AG04449 (cell line): ENCODE data around the gene IZUMO4.

Experiments used
- CTCF ChIA-PET: fragments of 350-600 bp; formaldehyde crosslinking; extraction: SDS; loops from one replicate; lab custom pipeline; 2021; ENCODE audit warnings: antibody characterized with exemption; lab: Yijun Ruan, JAX
- POLR2A ChIA-PET: fragments of 400-600, 350-600 bp; formaldehyde crosslinking; extraction: SDS; loops from one replicate; lab custom pipeline; 2020; ENCODE audit warnings: antibody characterized with exemption, inconsistent platforms; lab: Yijun Ruan, JAX
- DNase-seq: peaks from one replicate; pipeline ENCODE4 v3.0.0-alpha.2; 2010; ENCODE audit warnings: low read depth, low spot score
- H3K4me3 ChIP-seq: 2 replicates; pipeline ENCODE4 v1.5.1; 2011; ENCODE audit warnings: low read depth, mild to moderate bottlenecking, control low read depth, low read length
- CTCF ChIP-seq: IDR thresholded peaks from one replicate; pipeline ENCODE4 v1.5.1; 2011; ENCODE audit warnings: mild to moderate bottlenecking, moderate library complexity, low read length, control low read depth, inconsistent platforms; ENCODE audit not compliant: insufficient read depth; ENCODE audit errors: missing control alignments

IZUMO4 gene

GRCh38 chr19:2062770-2063169 lies 33.9 kb upstream of the IZUMO4 start:
- no peak overlapping the region for H3K4me3 ChIP-seq
- ChIA-PET POLR2A (no interaction called here), CTCF (interaction anchor here (1.4 to 2.4 kb wide), 2 partner anchors 43 to 165 kb away, joined by 3 to 6 read pairs; no protein-coding TSS in a partner anchor)
- TF ChIP-seq CTCF = no peak
- no peak for DNase-seq

- CTCF ChIA-PET = interaction anchor here (1.4 to 2.4 kb wide), 2 partner anchors 44 to 166 kb away, joined by 3 to 6 read pairs; no protein-coding TSS in a partner anchor
- POLR2A ChIA-PET = no interaction called here
These were observed 32.9 kb upstream of the IZUMO4 start for GRCh38 chr19:2063824-2064223.

GRCh38 chr19:2064395-2064787 lies 32.3 kb upstream of the IZUMO4 start:
- ChIA-PET POLR2A (no interaction called here), CTCF (no interaction called here)
- no peak overlapping the region for H3K4me3 ChIP-seq

More at GRCh38 chr19:2063824-2064223, 32.9 kb upstream of the IZUMO4 start:
- no peak for DNase-seq
- no peak for TF ChIP-seq CTCF
- H3K4me3 ChIP-seq = no peak overlapping the region

GRCh38 chr19:2064788-2065524 lies 31.8 kb upstream of the IZUMO4 start:
- no peak for TF ChIP-seq CTCF
- POLR2A ChIA-PET = no interaction called here
- no peak for DNase-seq
- H3K4me3 ChIP-seq = no peak overlapping the region
- CTCF ChIA-PET = interaction anchor here (1.0 kb wide), 1 partner anchor 46 kb away, joined by 7 read pairs; no protein-coding TSS in a partner anchor

More at GRCh38 chr19:2064395-2064787, 32.3 kb upstream of the IZUMO4 start:
- DNase-seq = no peak
- TF ChIP-seq CTCF = no peak

GRCh38 chr19:2070436-2070827 lies 26.3 kb upstream of the IZUMO4 start:
- ChIA-PET CTCF (interaction anchor here (0.7 to 4.4 kb wide), 21 partner anchors 8 to 142 kb away, joined by 3 to 56 read pairs (median 5); no protein-coding TSS in a partner anchor), POLR2A (no interaction called here)
- no peak for TF ChIP-seq CTCF
- H3K4me3 ChIP-seq = no peak overlapping the region
- DNase-seq = no peak

- no peak overlapping the region for H3K4me3 ChIP-seq
- ChIA-PET POLR2A (no interaction called here), CTCF (interaction anchor here (1.0 to 4.4 kb wide), 6 partner anchors 10 to 143 kb away, joined by 4 to 56 read pairs (median 7); no protein-coding TSS in a partner anchor)
- TF ChIP-seq CTCF = no peak
- DNase-seq = no peak
These were observed 25.6 kb upstream of the IZUMO4 start for GRCh38 chr19:2070986-2071673.
